A549 (cell line): ENCODE results near the gene ERBB2. TPM values are rescaled to one million over a fixed set of nuclear protein-coding genes. Genes with fewer than 3 reads are reported as not detected.
A peak's percentile ranks its signal among the peaks of the same experiment; 100 is the strongest.

Experiments used
- ATAC-seq, 2 experiments: fragments of 200-7000 bp in 1 of 2; fragments of >200 bp in 1 of 2; cut with Nextera tagmentation in 1 of 2; cut with Tn5 transposase in 1 of 2; 3 replicates each; pipeline versions ENCODE4 v1.8.0 to v1.9.1; 2018 to 2020; ENCODE audit warnings: mild to moderate bottlenecking in 1 of 2, moderate library complexity in 1 of 2
- CTCF ChIA-PET: fragments of 300-600 bp; sonication (Branson Sonifier 250); formaldehyde crosslinking; extraction: SDS; loops from one replicate; lab custom pipeline; 2021; ENCODE audit warnings: antibody characterized with exemption, inconsistent platforms; lab: Yijun Ruan, JAX
- POLR2A ChIA-PET: fragments of 350-600 bp; formaldehyde crosslinking; extraction: SDS; loops from one replicate; lab custom pipeline; 2021; ENCODE audit warnings: antibody characterized with exemption, inconsistent platforms; lab: Yijun Ruan, JAX
- DNase-seq, 2 experiments: peaks; one replicate each; pipeline versions ENCODE4 v3.0.0 to v3.0.0-alpha.2; 2011 to 2016; ENCODE audit warnings: low read depth in 1 of 2, low spot score in 1 of 2
- FAIRE-seq: peaks from 2 replicates; lab custom pipeline; 2011; peaks lifted over from hg19 to GRCh38; lab: Jason Lieb, UNC
- H3K27ac ChIP-seq, 2 experiments: fragments of >200 bp; sonication (Bioruptor Twin); formaldehyde crosslinking; 3 replicates each; pipeline ENCODE4 v1.5.1; 2016 to 2017
- H3K4me1 ChIP-seq: fragments of >200 bp; sonication (Bioruptor Twin); formaldehyde crosslinking; 3 replicates; pipeline ENCODE4 v1.6.1; 2016
- H3K4me2 ChIP-seq: fragments of >200 bp; sonication (Bioruptor Twin); formaldehyde crosslinking; 3 replicates; pipeline ENCODE4 v1.6.1; 2016
- H3K4me3 ChIP-seq: fragments of >200 bp; sonication (Bioruptor Twin); formaldehyde crosslinking; 3 replicates; pipeline ENCODE4 v1.5.1; 2016
- H3K9me3 ChIP-seq: fragments of >200 bp; sonication (Bioruptor Twin); formaldehyde crosslinking; 3 replicates; pipeline ENCODE4 v1.6.1; 2016
- CHD2 ChIP-seq: fragments of 150-350 bp; IDR thresholded peaks from 2 replicates; pipeline ENCODE4 v1.6.1; 2014; ENCODE audit warnings: low read length; ENCODE audit not compliant: partially characterized antibody
- CTCF ChIP-seq: fragments of >200 bp; sonication (Bioruptor Twin); formaldehyde crosslinking; IDR thresholded peaks from 3 replicates; pipeline ENCODE4 v1.5.1; 2016
- EHF ChIP-seq: fragments of 250-450 bp; sonication (Bioruptor Pico); IDR thresholded peaks from 2 replicates; pipeline ENCODE4 v1.5.0; 2020; ENCODE audit warnings: mild to moderate bottlenecking
- HDAC2 ChIP-seq: fragments of 200-600 bp; sonication (generic); IDR thresholded peaks from 2 replicates; pipeline ENCODE4 v1.6.1; 2016
- HEYL ChIP-seq: fragments of 250-450 bp; sonication (Bioruptor Pico); IDR thresholded peaks from 2 replicates; pipeline ENCODE4 v1.8.0; 2021; ENCODE audit warnings: mild to moderate bottlenecking, moderate library complexity
- HOXA7 ChIP-seq: fragments of 250-450 bp; sonication (Bioruptor Pico); IDR thresholded peaks from 2 replicates; pipeline ENCODE4 v1.5.0; 2020; ENCODE audit warnings: mild to moderate bottlenecking, moderate library complexity
- MAZ ChIP-seq: fragments of 150-350 bp; IDR thresholded peaks from 2 replicates; pipeline ENCODE4 v1.6.1; 2014; ENCODE audit warnings: antibody characterized with exemption, low read depth, low read length, borderline replicate concordance
- NPAS2 ChIP-seq: fragments of 250-450 bp; sonication (Bioruptor Pico); IDR thresholded peaks from 2 replicates; pipeline ENCODE4 v1.8.0; 2022; ENCODE audit warnings: mild to moderate bottlenecking, moderate library complexity, borderline replicate concordance
- PHF8 ChIP-seq: fragments of 200-600 bp; sonication (generic); IDR thresholded peaks from 2 replicates; pipeline ENCODE4 v1.6.1; 2016; ENCODE audit warnings: low read depth, mild to moderate bottlenecking, antibody characterized with exemption, moderate library complexity, borderline replicate concordance
- POLR2A ChIP-seq: IDR thresholded peaks from 2 replicates; pipeline ENCODE4 v1.6.1; 2012; ENCODE audit warnings: mild to moderate bottlenecking, low read length
- WGBS: methylation state at CpG from one replicate; pipeline ENCODE4 v1.1.6; 2017; ENCODE audit errors: missing lambda C conversion rate; 5-methylcytosine and 5-hydroxymethylcytosine counted together
- polyA plus RNA-seq, 4 experiments: library from polyadenylated mRNA; depleted of rRNA in 3 of 4; stranded (reverse); fragments of >200 nt; fragmentation: RNase III in 1 of 4; extraction: RNeasy Plus Mini Kit Qiagen cat#74134 plus additional on column Dnase treatment in 1 of 4; gene quantifications; 2 replicates in 3 of 4; 3 replicates in 1 of 4; pipeline ENCODE4 v1.2.3, GENCODE V29; 2011 to 2017

Gene ERBB2
- polyA plus RNA-seq, 2 of the 4 experiments (the other 2 are of a cell fraction): 22.4 to 32.0 TPM

- Histone ChIP-seq H3K4me1 (peaks cover 61% of the 10 kb centered on the region), H3K27ac (peak within 1 kb of the TSS in 1 of 2 experiments; percentile 79; a peak in 4 of 6 replicates), H3K9me3 (no peaks in the 10 kb centered on the region), H3K4me3 (no peak within 1 kb of the TSS), H3K4me2 (peak within 1 kb of the TSS; percentile 70)
- no peak for TF ChIP-seq EHF (CRISPR knock-in tag)
- TF ChIP-seq HOXA7: no peak
- CTCF ChIA-PET: interaction anchor here (0.7 to 50.7 kb wide), 12 partner anchors 23 to 316 kb away, joined by 3 to 1391 read pairs (median 4); partner anchors contain the start of genes ERBB2, MIEN1, PGAP3 and PPP1R1B
- no peak for FAIRE-seq
- 70% methylated on average over 15 of the region's 15 CpGs for WGBS
- POLR2A ChIA-PET: interaction anchor here (0.9 kb wide), 1 partner anchor 23 kb away, joined by 3 read pairs; the partner anchor contains the start of gene PGAP3
- DNase-seq: no peak
- ATAC-seq: peak in 1 of 2 experiments; percentile 2; a peak in 2 of 6 replicates
Observed at GRCh38 chr17:39664581-39665561, 35.0 kb upstream of the ERBB2 start, which contains the start of gene TCAP. TSS of gene TCAP (plus strand) at chr17:39665349. CDS start at chr17:39665360, 11 bp downstream.

- DNase-seq: peak; percentile 62 to 91
- Histone ChIP-seq H3K9me3 (no peaks in the 10 kb centered on the region), H3K4me2 (peak overlapping the region; percentile 24), H3K4me3 (no peak overlapping the region), H3K4me1 (peaks cover 61% of the 10 kb centered on the region), H3K27ac (peak overlapping the region in 1 of 2 experiments; percentile 44; a peak in 3 of 6 replicates)
- ChIA-PET CTCF (interaction anchor here (0.7 to 50.7 kb wide), 16 partner anchors 9 to 315 kb away, joined by 3 to 1391 read pairs (median 4); partner anchors contain the start of genes ERBB2, MIEN1, PGAP3 and PPP1R1B), POLR2A (interaction anchor here (0.7 to 1.5 kb wide), 4 partner anchors 22 to 64 kb away, joined by 3 to 5 read pairs (median 4); partner anchors contain the start of genes ERBB2 and PGAP3)
- no peak for TF ChIP-seq CTCF
- TF ChIP-seq HEYL: no peak
- WGBS: 58% methylated on average over 9 of the region's 17 CpGs
- peak; percentile 60 to 69 for ATAC-seq
- no peak for FAIRE-seq
Observed at GRCh38 chr17:39665642-39666224, 34.1 kb upstream of the ERBB2 start.

DNA sequence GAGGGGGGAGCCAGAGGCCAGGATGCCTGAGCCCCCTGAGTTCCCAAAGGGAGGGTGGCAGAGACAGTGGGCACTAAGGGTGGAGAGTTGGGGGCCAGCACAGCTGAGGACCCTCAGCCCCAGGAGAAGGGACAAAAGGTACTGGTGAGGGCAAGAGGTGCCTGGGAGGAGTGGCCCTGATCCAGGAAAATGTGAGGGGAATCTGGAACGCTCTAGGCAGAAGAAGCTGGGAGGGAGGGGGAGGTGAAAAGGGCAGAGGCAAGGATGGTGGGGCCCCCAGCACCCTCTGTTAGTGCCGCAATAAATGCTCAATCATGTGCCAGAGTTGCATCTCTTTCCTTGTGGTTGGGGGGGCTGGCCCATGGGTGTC, 33.6 kb upstream of the ERBB2 start:
- Histone ChIP-seq H3K4me1 (peaks cover 61% of the 10 kb centered on the region), H3K4me3 (no peak overlapping the region), H3K4me2 (peak overlapping the region; percentile 24), H3K9me3 (no peaks in the 10 kb centered on the region), H3K27ac (peak overlapping the region in 1 of 2 experiments; percentile 44; a peak in 3 of 6 replicates)
- ChIA-PET CTCF (interaction anchor here (0.6 to 50.7 kb wide), 15 partner anchors 9 to 314 kb away, joined by 3 to 1391 read pairs (median 4); partner anchors contain the start of genes ERBB2, MIEN1, PGAP3 and PPP1R1B), POLR2A (interaction anchor here (0.7 to 1.5 kb wide), 3 partner anchors 22 to 63 kb away, joined by 4 to 5 read pairs (median 4); partner anchors contain the start of genes ERBB2 and PGAP3)
- WGBS: 57% methylated on average over 2 of the region's 2 CpGs
- FAIRE-seq (no peak), DNase-seq (peak in 1 of 2 experiments; percentile 28), ATAC-seq (no peak)
- no peak for TF ChIP-seq CHD2
- TF ChIP-seq POLR2A: no peak
- TF ChIP-seq HDAC2: no peak
- TF ChIP-seq MAZ: no peak
- TF ChIP-seq NPAS2 (CRISPR knock-in tag): no peak
- TF ChIP-seq CTCF: no peak
- no peak for TF ChIP-seq PHF8
- no peak for TF ChIP-seq HEYL
